Measurements from ENCODE around the gene C2CD3.

DNA sequence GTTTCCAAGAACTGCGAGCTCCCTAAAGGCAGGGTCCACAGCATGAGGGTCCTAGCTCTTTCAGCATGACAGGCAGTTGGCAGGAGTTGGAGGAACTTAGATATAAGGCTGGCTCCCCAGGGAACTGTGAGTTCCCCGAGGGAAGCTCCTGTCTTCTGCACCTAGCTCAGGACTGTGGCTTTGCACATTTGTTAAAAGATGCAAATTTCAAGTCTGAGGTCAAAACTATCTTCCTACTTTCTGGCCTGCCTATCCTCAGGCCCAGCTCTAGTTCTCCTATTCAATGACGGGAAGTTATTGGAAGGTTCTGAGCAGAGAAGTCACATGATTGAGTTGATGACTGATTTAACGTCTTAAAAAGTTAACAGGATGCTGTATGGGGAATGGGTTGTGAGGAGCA lies 150.3 kb downstream of the C2CD3 start:
- TF ChIP-seq ZBTB33 (IDR thresholded peaks at IDR 0.05) = no peak
- no peak for TF ChIP-seq CTCF (IDR thresholded peaks at IDR 0.05; ENCODE audit: low read depth, low read length, missing input control)
- no peak for TF ChIP-seq REST (IDR thresholded peaks at IDR 0.05)
- TF ChIP-seq, protein P1, sequence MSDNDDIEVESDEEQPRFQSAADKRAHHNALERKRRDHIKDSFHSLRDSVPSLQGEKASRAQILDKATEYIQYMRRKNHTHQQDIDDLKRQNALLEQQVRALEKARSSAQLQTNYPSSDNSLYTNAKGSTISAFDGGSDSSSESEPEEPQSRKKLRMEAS (IDR thresholded peaks at IDR 0.05) = no peak
- no peak for TF ChIP-seq HNF4A (conservative IDR thresholded peaks at IDR 0.05)
- TF ChIP-seq TAF1 (conservative IDR thresholded peaks at IDR 0.05) = no peak
- no peak for TF ChIP-seq RAD21 (IDR thresholded peaks at IDR 0.05)
- TF ChIP-seq FOXA1 (IDR thresholded peaks at IDR 0.05) = no peak

Data from liver (tissue), 3 donors.